GOT3 (cell line): ENCODE data around the gene MATR3.
A peak's percentile ranks its signal among the peaks of the same experiment; 100 is the strongest.
"Not testable (repeated sequence)": the region's sequence is repeated elsewhere in the genome, so short reads cannot be mapped to it uniquely, and the experiment has no call there.

Source experiments
- DNase-seq: peaks from one replicate; lab custom pipeline; 2025; ENCODE audit warnings: mixed read lengths; lab: John Stamatoyannopoulos, UW

The MATR3 gene

GRCh38 chr5:139293507-139294373 is at the start of gene MATR3:
MATR3 (plus strand) TSS chr5:139293740; CDS start chr5:139307416, 13,676 bp downstream.
- peak; percentile 82 for DNase-seq

- DNase-seq, result no peak
Measured at GRCh38 chr5:139245637-139246339, 47.8 kb upstream of the MATR3 start.

GRCh38 chr5:139246394-139246793 is 47.1 kb upstream of the MATR3 start:
- no peak for DNase-seq

GRCh38 chr5:139248826-139249453 is 44.6 kb upstream of the MATR3 start:
- no peak for DNase-seq

- DNase-seq, result no peak
Measured at GRCh38 chr5:139251281-139251687, 42.3 kb upstream of the MATR3 start.

- no peak for DNase-seq
Measured at GRCh38 chr5:139251695-139252288, 41.7 kb upstream of the MATR3 start.

- no peak for DNase-seq
Measured at GRCh38 chr5:139253115-139253514, 40.4 kb upstream of the MATR3 start.

- no peak for DNase-seq
Measured at GRCh38 chr5:139256820-139257219, 36.7 kb upstream of the MATR3 start.

GRCh38 chr5:139262059-139262741 is 31.3 kb upstream of the MATR3 start:
- DNase-seq, result no peak

GRCh38 chr5:139262742-139263445 is 30.6 kb upstream of the MATR3 start:
- peak; percentile 52 for DNase-seq

- DNase-seq, result no peak
Measured at GRCh38 chr5:139263536-139263935, 30.0 kb upstream of the MATR3 start.

- no peak for DNase-seq
Measured at GRCh38 chr5:139263946-139264345, 29.6 kb upstream of the MATR3 start.

GRCh38 chr5:139265001-139265400 is 28.5 kb upstream of the MATR3 start:
- no peak for DNase-seq

- DNase-seq, result no peak
Measured at GRCh38 chr5:139266236-139266635, 27.3 kb upstream of the MATR3 start.

- no peak for DNase-seq
Measured at GRCh38 chr5:139267481-139267880, 26.1 kb upstream of the MATR3 start.

- no peak for DNase-seq
Measured at GRCh38 chr5:139268364-139269202, 25.0 kb upstream of the MATR3 start.

- DNase-seq, result not testable (repeated sequence)
Measured at GRCh38 chr5:139270718-139271117, 22.8 kb upstream of the MATR3 start.

- DNase-seq, result no peak
Measured at GRCh38 chr5:139271201-139272027, 22.1 kb upstream of the MATR3 start.
